T-helper 17 cell (primary cell): ENCODE data around the gene CDK17. TPM values are rescaled to one million over a fixed set of nuclear protein-coding genes. Genes with fewer than 3 reads are reported as not detected.
A peak's percentile ranks its signal among the peaks of the same experiment; 100 is the strongest.

Experiments used
- ATAC-seq: fragments of 150-1000 bp; cut with Tn5 transposase; 2 replicates; pipeline ENCODE4 v1.10.0; 2021; ENCODE audit warnings: mild to moderate bottlenecking, moderate library complexity
- DNase-seq, 3 donors: peaks; one replicate each; pipeline versions ENCODE4 v3.0.0 to v3.0.0-alpha.2; 2020 to 2021
- H3K9me3 ChIP-seq: one replicate; pipeline ENCODE4 v1.7.0; 2013; ENCODE audit warnings: low read length, mild to moderate bottlenecking; ENCODE audit not compliant: control insufficient read depth, poor library complexity, severe bottlenecking
- H3K27ac Mint-ChIP-seq: one replicate; pipeline ENCODE4 v1.8.0; 2022; ENCODE audit warnings: mild to moderate bottlenecking, moderate library complexity, mixed read lengths
- H3K27me3 Mint-ChIP-seq: one replicate; pipeline ENCODE4 v1.8.0; 2022; ENCODE audit warnings: mixed read lengths
- H3K36me3 Mint-ChIP-seq: one replicate; pipeline ENCODE4 v1.8.0; 2022; ENCODE audit warnings: low read depth, mixed read lengths
- H3K4me1 Mint-ChIP-seq: one replicate; pipeline ENCODE4 v1.8.0; 2022; ENCODE audit warnings: mild to moderate bottlenecking, mixed read lengths
- H3K4me3 Mint-ChIP-seq: one replicate; pipeline ENCODE4 v1.8.0; 2022; ENCODE audit warnings: mild to moderate bottlenecking, moderate library complexity, mixed read lengths
- total RNA-seq, 4 donors: library from RNA in 2 of 4; stranded (reverse) in 2 of 4; gene quantifications; one replicate each; pipeline ENCODE4 v1.2.3 and lab custom pipeline; 2022 to 2026

Gene CDK17
- total RNA-seq, 2 donors from 2014 or later = 123 to 131 TPM

DNA sequence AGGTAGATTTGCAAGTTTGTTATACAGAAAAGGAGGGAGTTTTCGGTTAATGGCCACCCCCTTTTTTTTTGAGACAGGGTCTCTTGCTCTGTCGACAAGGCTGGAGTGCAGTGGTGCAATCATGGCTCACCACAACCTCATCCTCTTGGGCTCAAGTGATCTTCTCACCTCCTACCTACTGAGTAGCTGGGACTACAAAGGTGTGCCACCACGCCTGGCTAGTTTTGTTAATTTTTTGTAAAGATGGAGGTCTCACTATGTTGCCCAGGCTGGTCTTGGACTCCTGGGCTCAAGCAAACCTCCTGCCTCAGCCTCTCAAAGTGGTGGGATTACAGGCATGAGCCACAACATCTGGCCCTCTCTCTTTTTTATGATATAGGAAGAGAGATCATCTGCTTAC is 94.6 kb downstream of the CDK17 start:
- Mint-ChIP-seq H3K27ac (peak overlapping the region; percentile 47), H3K4me1 (peaks cover 16% of the 10 kb centered on the region)

GRCh38 chr12:96303653-96304052 is 96.6 kb downstream of the CDK17 start:
- no peaks in the 10 kb centered on the region for H3K27me3 Mint-ChIP-seq
- no peaks in the 10 kb centered on the region for H3K36me3 Mint-ChIP-seq
- DNase-seq (no peak), ATAC-seq (no peak)
- no peak overlapping the region for H3K4me3 Mint-ChIP-seq
- peak overlapping the region; percentile 75 for H3K27ac Mint-ChIP-seq
- H3K4me1 Mint-ChIP-seq = peaks cover 8% of the 10 kb centered on the region
- H3K9me3 ChIP-seq = no peaks in the 10 kb centered on the region

More for the DNA sequence above, 94.6 kb downstream of the CDK17 start:
- Mint-ChIP-seq H3K27me3 (no peaks in the 10 kb centered on the region), H3K36me3 (peaks cover 6% of the 10 kb centered on the region), H3K4me3 (no peak overlapping the region)
- ATAC-seq (peak; percentile 36), DNase-seq (no peak)
- H3K9me3 ChIP-seq = no peaks in the 10 kb centered on the region

DNA sequence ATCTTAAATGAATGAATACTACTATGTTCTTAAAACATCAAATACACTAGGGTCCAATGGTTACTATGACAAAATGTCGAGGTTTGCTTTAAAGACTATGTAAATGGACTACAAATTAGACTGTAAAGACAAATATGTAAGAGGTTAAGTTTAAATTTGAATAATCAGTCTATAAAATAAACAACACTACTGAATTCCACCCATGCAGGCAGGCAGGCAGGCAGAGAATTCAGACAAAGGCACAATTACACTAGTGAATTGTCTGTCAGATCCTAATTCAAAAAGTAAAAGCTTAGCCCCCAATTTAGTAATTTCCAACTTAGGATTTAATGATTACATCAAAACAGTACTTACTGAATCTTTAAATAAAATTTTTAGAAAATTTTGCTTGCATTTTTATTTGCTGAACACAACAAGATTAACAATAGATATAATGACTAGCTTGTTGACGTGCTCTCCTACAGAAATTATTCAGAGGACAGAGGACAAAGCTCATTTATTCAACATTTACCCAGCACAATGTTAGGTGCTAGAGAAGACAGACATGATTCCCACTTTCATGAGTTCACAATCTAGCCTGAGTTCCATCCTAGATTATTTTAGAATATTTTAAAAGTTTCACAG is 97.4 kb downstream of the CDK17 start:
- H3K27me3 Mint-ChIP-seq = no peaks in the 10 kb centered on the region
- no peaks in the 10 kb centered on the region for H3K36me3 Mint-ChIP-seq
- peaks cover 8% of the 10 kb centered on the region for H3K4me1 Mint-ChIP-seq
- H3K27ac Mint-ChIP-seq = no peak overlapping the region
- ATAC-seq (no peak), DNase-seq (no peak)
- no peak overlapping the region for H3K4me3 Mint-ChIP-seq
- no peaks in the 10 kb centered on the region for H3K9me3 ChIP-seq

- H3K4me1 Mint-ChIP-seq = peaks cover 7% of the 10 kb centered on the region
- ATAC-seq (no peak), DNase-seq (no peak)
- H3K4me3 Mint-ChIP-seq = no peak overlapping the region
- H3K36me3 Mint-ChIP-seq = no peaks in the 10 kb centered on the region
- H3K27me3 Mint-ChIP-seq = no peaks in the 10 kb centered on the region
- no peak overlapping the region for H3K27ac Mint-ChIP-seq
- no peaks in the 10 kb centered on the region for H3K9me3 ChIP-seq
Observed at GRCh38 chr12:96301732-96302131, 98.5 kb downstream of the CDK17 start.

GRCh38 chr12:96300064-96300463 is 100.2 kb downstream of the CDK17 start:
- Mint-ChIP-seq H3K27me3 (no peaks in the 10 kb centered on the region), H3K4me1 (peaks cover 5% of the 10 kb centered on the region), H3K36me3 (no peaks in the 10 kb centered on the region), H3K4me3 (no peak overlapping the region), H3K27ac (no peak overlapping the region)
- no peak for ATAC-seq
- H3K9me3 ChIP-seq = no peaks in the 10 kb centered on the region
- no peak for DNase-seq

DNA sequence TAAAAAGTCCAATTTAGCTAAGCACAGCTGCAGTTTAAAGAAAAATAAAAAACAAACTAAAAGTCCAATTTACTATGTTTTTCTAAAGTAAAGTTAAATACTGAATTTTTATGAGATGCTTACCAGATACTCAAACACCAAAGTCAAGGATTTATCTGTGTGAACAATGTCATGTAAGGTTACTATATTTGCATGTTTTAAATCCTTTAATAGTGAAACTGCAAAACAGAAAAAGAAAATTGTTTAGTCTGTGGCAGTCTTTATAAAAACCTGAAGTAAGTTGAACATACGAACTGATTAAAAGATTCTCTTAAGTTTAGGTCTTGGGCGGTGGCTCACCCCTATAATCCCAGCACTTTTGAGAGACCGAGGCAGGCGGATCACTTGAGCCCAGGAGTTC is 102.7 kb downstream of the CDK17 start:
- Mint-ChIP-seq H3K4me1 (peaks cover 11% of the 10 kb centered on the region), H3K4me3 (no peak overlapping the region)
- ATAC-seq = no peak

GRCh38 chr12:96295532-96296160 is 104.6 kb downstream of the CDK17 start:
- Mint-ChIP-seq H3K36me3 (peaks cover 3% of the 10 kb centered on the region), H3K27ac (peak overlapping the region; percentile 59), H3K27me3 (no peaks in the 10 kb centered on the region), H3K4me3 (peak overlapping the region; percentile 7), H3K4me1 (peaks cover 11% of the 10 kb centered on the region)
- H3K9me3 ChIP-seq = no peaks in the 10 kb centered on the region
- no peak for DNase-seq
- peak; percentile 40 for ATAC-seq

More for the DNA sequence above, 102.7 kb downstream of the CDK17 start:
- H3K9me3 ChIP-seq = no peaks in the 10 kb centered on the region
- Mint-ChIP-seq H3K27me3 (no peaks in the 10 kb centered on the region), H3K36me3 (no peaks in the 10 kb centered on the region), H3K27ac (peak overlapping the region; percentile 75)
- DNase-seq = no peak

GRCh38 chr12:96294831-96295230 is 105.4 kb downstream of the CDK17 start:
- DNase-seq (no peak), ATAC-seq (peak; percentile 45)
- Mint-ChIP-seq H3K4me1 (peaks cover 11% of the 10 kb centered on the region), H3K36me3 (peaks cover 3% of the 10 kb centered on the region), H3K27me3 (no peaks in the 10 kb centered on the region), H3K4me3 (no peak overlapping the region), H3K27ac (peak overlapping the region; percentile 59)
- no peaks in the 10 kb centered on the region for H3K9me3 ChIP-seq

DNA sequence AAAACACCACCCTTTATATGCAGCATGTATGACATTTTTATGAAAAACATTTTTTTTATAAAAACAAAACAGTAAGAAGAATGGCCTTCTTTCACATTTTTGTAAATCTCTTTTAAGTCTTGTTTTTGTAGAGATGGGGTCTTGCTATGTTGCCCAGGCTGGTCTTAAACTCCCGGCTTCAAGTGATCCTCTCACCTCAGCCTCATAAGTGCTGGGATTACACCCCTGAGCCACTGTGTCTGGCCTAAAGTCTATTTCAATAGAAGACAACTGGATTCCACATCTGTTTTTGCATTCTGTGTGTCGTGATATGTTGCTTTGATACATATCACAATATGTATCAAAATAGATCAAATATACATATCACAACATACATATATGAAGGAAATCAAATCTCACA is 107.1 kb downstream of the CDK17 start:
- no peak overlapping the region for H3K27ac Mint-ChIP-seq
- ATAC-seq (no peak), DNase-seq (no peak)
- peaks cover 15% of the 10 kb centered on the region for H3K4me1 Mint-ChIP-seq
- peaks cover 7% of the 10 kb centered on the region for H3K36me3 Mint-ChIP-seq
- no peaks in the 10 kb centered on the region for H3K27me3 Mint-ChIP-seq
- no peaks in the 10 kb centered on the region for H3K9me3 ChIP-seq
- no peak overlapping the region for H3K4me3 Mint-ChIP-seq

GRCh38 chr12:96289067-96289466 is 111.2 kb downstream of the CDK17 start:
- Mint-ChIP-seq H3K4me3 (no peak overlapping the region), H3K4me1 (peaks cover 15% of the 10 kb centered on the region), H3K27me3 (no peaks in the 10 kb centered on the region), H3K27ac (no peak overlapping the region), H3K36me3 (peaks cover 17% of the 10 kb centered on the region)
- no peaks in the 10 kb centered on the region for H3K9me3 ChIP-seq
- ATAC-seq (no peak), DNase-seq (no peak)

- H3K9me3 ChIP-seq = no peaks in the 10 kb centered on the region
- Mint-ChIP-seq H3K4me1 (peaks cover 15% of the 10 kb centered on the region), H3K36me3 (peaks cover 14% of the 10 kb centered on the region), H3K27ac (peak overlapping the region; percentile 9), H3K27me3 (no peaks in the 10 kb centered on the region), H3K4me3 (no peak overlapping the region)
- DNase-seq (no peak), ATAC-seq (no peak)
Observed at GRCh38 chr12:96285158-96285557, 115.1 kb downstream of the CDK17 start.

GRCh38 chr12:96274331-96274730 is 125.9 kb downstream of the CDK17 start:
- no peaks in the 10 kb centered on the region for H3K9me3 ChIP-seq
- no peaks in the 10 kb centered on the region for H3K27me3 Mint-ChIP-seq
- H3K4me3 Mint-ChIP-seq = no peak overlapping the region
- H3K4me1 Mint-ChIP-seq = peaks cover 19% of the 10 kb centered on the region
- DNase-seq (no peak), ATAC-seq (no peak)
- peaks cover 3% of the 10 kb centered on the region for H3K36me3 Mint-ChIP-seq
- H3K27ac Mint-ChIP-seq = peak overlapping the region; percentile 14

DNA sequence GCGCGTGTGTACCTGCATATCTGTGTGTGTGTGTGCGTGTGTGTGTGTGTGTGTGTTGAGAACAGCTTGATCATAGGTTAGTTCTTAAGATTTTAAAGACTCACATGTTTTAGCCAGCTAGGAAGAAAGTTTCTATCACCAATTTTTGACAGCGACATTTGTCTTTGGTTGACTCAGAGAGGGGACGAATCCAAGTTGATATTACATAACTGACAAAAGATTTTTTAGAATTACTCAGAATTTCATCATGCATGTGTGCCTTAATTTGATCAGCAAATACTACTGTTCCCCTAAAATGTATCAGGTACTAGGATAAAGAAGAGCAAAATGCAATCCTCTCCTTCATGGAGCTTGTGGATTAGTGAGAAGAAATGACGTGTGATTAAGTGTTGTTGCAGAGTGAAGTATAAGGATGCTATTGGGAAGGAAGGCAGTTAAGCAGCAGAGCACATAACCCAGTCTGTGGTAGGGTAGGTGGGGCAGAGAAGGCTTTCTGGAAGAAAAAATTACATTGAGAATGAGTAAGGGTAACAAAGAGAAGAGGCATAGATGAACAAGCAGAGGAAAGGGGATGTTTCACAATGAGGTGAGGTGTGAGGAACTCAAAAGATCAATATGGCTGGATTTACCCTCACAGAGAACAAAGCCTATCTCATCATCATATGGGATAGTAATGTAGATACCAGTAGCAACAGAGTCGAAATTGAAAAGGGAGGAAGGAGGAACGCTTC is 128.6 kb downstream of the CDK17 start:
- Mint-ChIP-seq H3K4me1 (peaks cover 22% of the 10 kb centered on the region), H3K4me3 (no peak overlapping the region), H3K27ac (peak overlapping the region; percentile 14), H3K27me3 (no peaks in the 10 kb centered on the region), H3K36me3 (no peaks in the 10 kb centered on the region)
- ATAC-seq = no peak
- DNase-seq = no peak
- H3K9me3 ChIP-seq = no peaks in the 10 kb centered on the region
